Nephron (organoid): ENCODE measurements around the gene PTH1R.

ENCODE experiments used
- H3K27ac Mint-ChIP-seq, 3 experiments: 2 replicates each; pipeline ENCODE4 v1.8.0; 2020; ENCODE audit warnings: mixed read lengths in 3 of 3, mild to moderate bottlenecking in 2 of 3, moderate library complexity in 1 of 3
- H3K27me3 Mint-ChIP-seq: 2 replicates; pipeline ENCODE4 v1.8.0; 2021; ENCODE audit warnings: low read depth, mild to moderate bottlenecking, moderate library complexity, mixed read lengths
- H3K36me3 Mint-ChIP-seq: 2 replicates; pipeline ENCODE4 v1.8.0; 2020; ENCODE audit warnings: low read depth, mixed read lengths
- H3K4me1 Mint-ChIP-seq: 2 replicates; pipeline ENCODE4 v1.8.0; 2020; ENCODE audit warnings: mixed read lengths
- H3K4me3 Mint-ChIP-seq, 3 experiments: 2 replicates each; pipeline ENCODE4 v1.8.0; 2020; ENCODE audit warnings: mild to moderate bottlenecking in 3 of 3, mixed read lengths in 3 of 3, moderate library complexity in 2 of 3
- H3K9me3 Mint-ChIP-seq: 2 replicates; pipeline ENCODE4 v1.8.0; 2020; ENCODE audit warnings: mixed read lengths
- CTCF ChIP-seq, 3 experiments: fragments of 200-600 bp; sonication (generic); IDR thresholded peaks; one replicate each; pipeline ENCODE4 v1.5.0; 2021; ENCODE audit warnings: antibody characterized with exemption in 3 of 3; ENCODE audit not compliant: unreplicated experiment in 3 of 3

Gene PTH1R

GRCh38 chr3:46946416-46946815 lies 68.9 kb downstream of the PTH1R start:
- H3K9me3 Mint-ChIP-seq, result no peaks in the 10 kb centered on the region

GRCh38 chr3:46946856-46947545 lies 69.5 kb downstream of the PTH1R start:
- Mint-ChIP-seq H3K27me3 (no peaks in the 10 kb centered on the region), H3K4me3 (peak overlapping the region in 2 of 3 experiments; percentile 25 to 29), H3K9me3 (no peaks in the 10 kb centered on the region), H3K4me1 (peaks cover 54% of the 10 kb centered on the region), H3K27ac (peak overlapping the region; percentile 49 to 97 (median 96)), H3K36me3 (peaks cover 28% of the 10 kb centered on the region)
- TF ChIP-seq CTCF (IDR thresholded peaks at IDR 0.05; ENCODE audit: unreplicated experiment in 3 of 3), result no peak

More at GRCh38 chr3:46946416-46946815, 68.9 kb downstream of the PTH1R start:
- H3K27me3 Mint-ChIP-seq, result no peaks in the 10 kb centered on the region
- H3K4me1 Mint-ChIP-seq, result peaks cover 54% of the 10 kb centered on the region
- TF ChIP-seq CTCF (IDR thresholded peaks at IDR 0.05; ENCODE audit: unreplicated experiment in 3 of 3), result no peak
- peak overlapping the region in 1 of 3 experiments; percentile 25 for H3K4me3 Mint-ChIP-seq
- peaks cover 28% of the 10 kb centered on the region for H3K36me3 Mint-ChIP-seq
- H3K27ac Mint-ChIP-seq, result peak overlapping the region; percentile 49 to 97 (median 96)

GRCh38 chr3:46947546-46947901 lies 70.0 kb downstream of the PTH1R start:
- peaks cover 28% of the 10 kb centered on the region for H3K36me3 Mint-ChIP-seq
- peak overlapping the region; percentile 49 to 97 (median 96) for H3K27ac Mint-ChIP-seq
- TF ChIP-seq CTCF (IDR thresholded peaks at IDR 0.05; ENCODE audit: unreplicated experiment in 3 of 3), result no peak
- no peaks in the 10 kb centered on the region for H3K27me3 Mint-ChIP-seq
- H3K4me1 Mint-ChIP-seq, result peaks cover 54% of the 10 kb centered on the region
- H3K4me3 Mint-ChIP-seq, result no peak overlapping the region
- no peaks in the 10 kb centered on the region for H3K9me3 Mint-ChIP-seq

- Mint-ChIP-seq H3K4me1 (peaks cover 59% of the 10 kb centered on the region), H3K36me3 (peaks cover 28% of the 10 kb centered on the region), H3K27ac (peak overlapping the region; percentile 49 to 97 (median 75)), H3K4me3 (no peak overlapping the region), H3K9me3 (no peaks in the 10 kb centered on the region), H3K27me3 (no peaks in the 10 kb centered on the region)
- TF ChIP-seq CTCF (IDR thresholded peaks at IDR 0.05; ENCODE audit: unreplicated experiment in 3 of 3), result no peak
Measured at GRCh38 chr3:46947981-46948791, 70.7 kb downstream of the PTH1R start.

GRCh38 chr3:46948830-46949671 lies 71.5 kb downstream of the PTH1R start:
- Mint-ChIP-seq H3K9me3 (no peaks in the 10 kb centered on the region), H3K4me3 (no peak overlapping the region), H3K27ac (peak overlapping the region; percentile 49 to 97 (median 55)), H3K4me1 (peaks cover 60% of the 10 kb centered on the region), H3K27me3 (no peaks in the 10 kb centered on the region), H3K36me3 (peaks cover 28% of the 10 kb centered on the region)
- TF ChIP-seq CTCF (IDR thresholded peaks at IDR 0.05; ENCODE audit: unreplicated experiment in 3 of 3), result no peak
